ENCODE measurements around the gene SUGT1.

SUGT1 gene

DNA sequence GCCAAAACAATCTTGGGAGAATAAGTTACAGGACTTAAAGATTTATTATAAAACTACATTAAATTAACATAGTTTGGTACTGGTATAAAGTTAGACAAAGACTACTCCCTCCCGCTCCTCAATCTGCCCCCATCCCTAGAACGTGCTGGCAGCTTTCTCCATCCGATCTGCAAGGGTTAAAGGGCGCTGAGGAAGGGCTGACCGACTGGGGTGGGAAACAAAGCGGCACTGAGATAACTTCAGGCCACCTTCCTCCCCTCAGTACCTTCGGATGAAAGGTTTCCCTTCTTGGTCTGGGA lies 790 bp upstream of the SUGT1 start:
- peak overlapping the region; percentile 91 for H3K4me3 ChIP-seq (ENCODE audit: low read depth, low read length)
- TF ChIP-seq, protein P1, sequence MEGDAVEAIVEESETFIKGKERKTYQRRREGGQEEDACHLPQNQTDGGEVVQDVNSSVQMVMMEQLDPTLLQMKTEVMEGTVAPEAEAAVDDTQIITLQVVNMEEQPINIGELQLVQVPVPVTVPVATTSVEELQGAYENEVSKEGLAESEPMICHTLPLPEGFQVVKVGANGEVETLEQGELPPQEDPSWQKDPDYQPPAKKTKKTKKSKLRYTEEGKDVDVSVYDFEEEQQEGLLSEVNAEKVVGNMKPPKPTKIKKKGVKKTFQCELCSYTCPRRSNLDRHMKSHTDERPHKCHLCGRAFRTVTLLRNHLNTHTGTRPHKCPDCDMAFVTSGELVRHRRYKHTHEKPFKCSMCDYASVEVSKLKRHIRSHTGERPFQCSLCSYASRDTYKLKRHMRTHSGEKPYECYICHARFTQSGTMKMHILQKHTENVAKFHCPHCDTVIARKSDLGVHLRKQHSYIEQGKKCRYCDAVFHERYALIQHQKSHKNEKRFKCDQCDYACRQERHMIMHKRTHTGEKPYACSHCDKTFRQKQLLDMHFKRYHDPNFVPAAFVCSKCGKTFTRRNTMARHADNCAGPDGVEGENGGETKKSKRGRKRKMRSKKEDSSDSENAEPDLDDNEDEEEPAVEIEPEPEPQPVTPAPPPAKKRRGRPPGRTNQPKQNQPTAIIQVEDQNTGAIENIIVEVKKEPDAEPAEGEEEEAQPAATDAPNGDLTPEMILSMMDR (IDR thresholded peaks at IDR 0.05; ENCODE audit: control insufficient read depth, extremely low read depth, insufficient read depth), result no peak
- no peak for DNase-seq (ENCODE audit: low read depth)

- TF ChIP-seq, protein P1 (IDR thresholded peaks at IDR 0.05; ENCODE audit: control insufficient read depth, extremely low read depth, insufficient read depth), result no peak
- DNase-seq (ENCODE audit: low read depth), result no peak
- peak overlapping the region; percentile 91 for H3K4me3 ChIP-seq (ENCODE audit: low read depth, low read length)
Measured at GRCh38 chr13:52652980-52653303, 306 bp downstream of the SUGT1 start.

DNA sequence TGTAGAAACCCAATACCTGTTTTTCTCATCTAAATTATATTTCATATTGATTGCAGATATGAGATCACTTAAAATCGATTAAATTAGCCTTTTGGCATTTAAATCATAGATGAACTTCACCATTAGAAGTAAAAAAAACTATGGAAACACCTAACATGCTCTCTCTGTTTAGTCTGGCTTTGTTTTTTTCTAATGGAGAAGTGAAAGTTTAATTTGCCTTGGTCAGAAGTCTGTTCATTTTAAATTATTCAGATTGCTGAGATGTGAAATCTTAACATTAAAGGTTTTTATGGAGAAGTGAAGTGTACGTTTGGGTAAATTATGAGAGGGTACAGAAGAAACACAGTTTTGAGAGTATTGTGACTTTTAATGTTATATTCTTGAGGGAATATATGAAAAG lies 6.7 kb downstream of the SUGT1 start:
- H3K4me3 ChIP-seq (ENCODE audit: low read depth, low read length), result no peak overlapping the region

DNA sequence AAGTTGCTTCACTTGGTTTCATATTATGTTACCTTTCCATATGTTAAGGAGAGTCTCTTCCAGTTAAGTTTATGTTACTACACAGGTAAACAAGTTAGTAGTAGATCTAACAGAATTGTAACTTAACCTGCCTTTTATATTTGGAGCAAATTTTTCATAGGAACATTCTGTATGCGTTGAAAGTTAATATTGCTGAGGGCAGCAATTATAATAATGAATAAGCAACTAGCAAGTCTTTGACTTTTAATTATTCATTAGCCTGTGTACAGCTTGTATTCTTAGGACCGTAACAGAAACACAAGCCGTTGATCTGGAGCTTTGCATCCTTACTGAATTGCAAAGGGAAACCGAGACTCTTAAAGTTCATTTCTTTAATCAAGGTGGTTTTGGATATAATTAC lies 11.6 kb downstream of the SUGT1 start:
- TF ChIP-seq, protein P1 (IDR thresholded peaks at IDR 0.05; ENCODE audit: control insufficient read depth, extremely low read depth, insufficient read depth), result no peak
- H3K4me3 ChIP-seq (ENCODE audit: low read depth, low read length), result no peak overlapping the region
- DNase-seq (ENCODE audit: low read depth), result no peak

More for the DNA sequence above, 6.7 kb downstream of the SUGT1 start:
- DNase-seq (ENCODE audit: low read depth), result no peak
- TF ChIP-seq, protein P1 (IDR thresholded peaks at IDR 0.05; ENCODE audit: control insufficient read depth, extremely low read depth, insufficient read depth), result no peak

DNA sequence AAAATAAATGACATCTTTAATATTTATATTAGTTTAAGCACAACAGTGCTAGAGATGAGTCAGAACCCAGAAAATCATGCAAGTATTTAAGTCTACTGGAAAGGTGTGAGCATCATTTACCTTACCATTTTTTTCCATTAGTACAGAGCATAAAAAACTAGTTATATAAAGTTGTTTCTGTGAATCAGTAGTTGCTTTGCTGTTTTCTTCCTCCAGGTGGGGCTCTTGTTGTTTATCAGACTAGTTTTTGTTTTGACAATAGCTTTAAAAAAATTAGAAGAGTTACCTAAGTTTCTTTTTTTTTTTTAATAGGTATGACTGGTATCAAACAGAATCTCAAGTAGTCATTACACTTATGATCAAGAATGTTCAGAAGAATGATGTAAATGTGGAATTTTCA lies 12.7 kb downstream of the SUGT1 start:
- no peak for DNase-seq (ENCODE audit: low read depth)
- TF ChIP-seq, protein P1 (IDR thresholded peaks at IDR 0.05; ENCODE audit: control insufficient read depth, extremely low read depth, insufficient read depth), result peak; percentile 44
- H3K4me3 ChIP-seq (ENCODE audit: low read depth, low read length), result no peak overlapping the region

GRCh38 chr13:52669677-52670076 lies 17.0 kb downstream of the SUGT1 start:
- TF ChIP-seq, protein P1 (IDR thresholded peaks at IDR 0.05; ENCODE audit: control insufficient read depth, extremely low read depth, insufficient read depth), result no peak
- DNase-seq (ENCODE audit: low read depth), result no peak
- H3K4me3 ChIP-seq (ENCODE audit: low read depth, low read length), result no peak overlapping the region

DNA sequence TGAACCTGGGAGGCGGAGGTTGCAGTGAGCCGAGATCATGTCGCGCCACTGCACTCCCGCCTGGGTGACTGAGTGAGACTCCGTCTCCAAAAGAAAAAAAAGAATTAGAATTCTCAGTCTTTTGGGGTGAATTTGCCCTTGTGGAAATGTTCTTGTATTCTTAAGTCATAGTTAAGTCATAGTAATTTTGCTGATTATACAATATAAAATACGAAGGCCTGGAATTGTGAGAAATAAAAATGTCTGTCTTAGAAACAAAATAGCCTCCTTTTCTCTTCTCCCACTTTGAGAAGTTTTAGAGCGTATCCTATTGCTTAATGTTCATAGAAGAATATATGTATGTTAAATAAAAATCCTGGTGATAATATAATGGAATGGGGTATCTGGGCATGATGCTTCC lies 18.1 kb downstream of the SUGT1 start:
- DNase-seq (ENCODE audit: low read depth), result no peak
- no peak overlapping the region for H3K4me3 ChIP-seq (ENCODE audit: low read depth, low read length)
- TF ChIP-seq, protein P1 (IDR thresholded peaks at IDR 0.05; ENCODE audit: control insufficient read depth, extremely low read depth, insufficient read depth), result no peak
